ENCODE data around the gene MAST2.

- TF ChIP-seq CTCF (conservative IDR thresholded peaks at IDR 0.05) (no peak), ZFX (IDR thresholded peaks at IDR 0.05) (no peak)
Observed at GRCh38 chr1:45815667-45816458, 12.5 kb downstream of the MAST2 start.

All from C4-2B (cell line).